HG02678 (cell line): ENCODE data around the gene RASGRP1.
A peak's percentile ranks its signal among the peaks of the same experiment; 100 is the strongest.

Source experiments
- ATAC-seq: cut with Tn5 transposase; IDR thresholded peaks from one replicate; pipeline ENCODE4 v1.9.1; 2021; ENCODE audit warnings: mild to moderate bottlenecking, moderate library complexity; ENCODE audit not compliant: unreplicated experiment

Gene RASGRP1

DNA sequence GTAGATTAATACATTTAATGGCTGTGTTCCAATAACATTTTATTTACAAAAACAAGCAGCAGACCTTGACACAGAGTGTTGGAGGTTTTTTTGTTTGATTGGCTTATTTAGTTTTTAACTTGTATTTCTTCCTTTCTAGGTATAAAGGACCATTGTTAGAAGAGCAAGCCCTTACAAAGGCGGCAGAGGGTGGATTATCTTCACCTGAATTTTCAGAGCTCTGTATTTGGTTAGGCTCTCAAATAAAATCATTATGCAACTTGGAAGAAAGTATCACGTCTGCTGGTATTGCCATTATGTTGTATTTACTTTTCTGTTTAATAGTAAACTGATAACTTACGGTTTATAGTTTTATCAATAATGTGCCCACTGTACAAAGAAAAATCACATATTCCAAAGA, 100.7 kb downstream of the RASGRP1 start:
- ATAC-seq, result no peak

DNA sequence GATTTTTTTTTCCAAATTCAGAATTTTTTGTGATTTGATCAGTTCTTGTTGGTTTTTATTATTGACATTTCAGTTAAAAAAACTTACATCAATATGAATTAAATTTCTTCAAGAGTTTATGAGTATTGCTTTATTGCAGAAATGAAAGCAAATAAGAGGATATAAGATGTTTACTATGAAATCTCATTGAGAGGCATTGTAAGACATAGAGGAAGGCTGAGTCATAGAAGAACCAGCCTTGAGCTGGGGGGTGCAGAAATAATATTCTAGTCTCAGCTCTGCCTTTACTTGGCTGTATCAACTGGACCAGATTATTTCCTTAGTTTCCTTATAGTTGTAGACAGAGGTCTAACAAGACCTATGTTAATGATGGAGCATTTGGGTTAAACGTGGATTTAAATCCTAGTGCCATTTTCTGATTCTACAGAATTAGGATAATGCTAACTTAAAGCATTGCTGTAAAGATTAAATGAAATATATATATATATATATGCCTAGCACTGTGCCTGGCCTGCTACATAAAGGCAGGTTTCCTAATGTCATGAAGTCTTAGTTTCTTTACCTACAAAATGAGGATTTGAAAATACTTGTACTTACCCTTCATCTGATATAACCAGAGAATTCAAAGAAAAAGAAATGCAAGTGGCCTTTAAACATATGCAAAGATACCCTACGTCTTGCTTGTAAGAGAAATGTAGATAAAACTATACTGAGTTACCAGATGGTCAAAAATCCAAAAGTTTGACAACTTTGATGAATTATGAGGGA, 103.4 kb downstream of the RASGRP1 start:
- ATAC-seq, result peak; percentile 76

DNA sequence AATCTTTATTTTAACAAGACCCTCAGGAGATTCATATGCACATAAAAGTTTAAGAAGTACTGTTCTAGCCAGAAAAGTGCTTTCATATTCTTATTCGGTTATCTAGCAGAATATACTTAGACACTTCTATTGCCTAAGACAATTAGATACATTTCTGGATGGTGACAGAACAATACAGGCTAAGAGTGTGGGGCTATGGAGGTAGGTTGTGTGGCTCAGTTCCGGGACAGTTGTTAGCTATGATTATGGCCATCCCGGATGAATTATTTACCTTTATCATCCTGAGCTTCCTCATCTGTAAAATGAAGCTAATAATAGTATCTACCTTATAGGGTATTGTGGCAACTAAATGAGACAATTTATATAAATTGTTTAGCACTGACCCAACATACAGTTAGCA, 104.1 kb downstream of the RASGRP1 start:
- ATAC-seq, result no peak

- no peak for ATAC-seq
These were observed 105.1 kb downstream of the RASGRP1 start for GRCh38 chr15:38459480-38459879.

GRCh38 chr15:38458646-38459045, 106.0 kb downstream of the RASGRP1 start:
- no peak for ATAC-seq

- no peak for ATAC-seq
These were observed 109.5 kb downstream of the RASGRP1 start for GRCh38 chr15:38455092-38455491.

DNA sequence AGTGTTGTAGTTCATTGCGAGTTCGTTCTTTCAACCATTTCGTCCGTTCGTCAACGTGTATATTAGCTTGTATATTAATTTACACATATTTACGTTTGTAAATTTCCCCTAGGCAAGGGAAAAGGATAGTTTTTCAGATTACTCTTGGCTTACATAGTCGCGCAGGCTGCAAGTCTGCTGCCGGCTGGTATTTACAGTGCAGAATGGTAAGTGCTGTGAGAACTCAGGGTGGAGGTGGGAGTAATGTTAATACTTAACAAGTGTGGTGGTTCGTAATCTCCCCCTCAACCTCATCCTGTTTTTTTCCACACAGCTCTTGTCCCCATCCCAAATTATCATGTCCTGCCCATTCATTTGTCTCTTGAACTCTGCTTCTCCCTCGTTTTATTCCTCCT, 109.9 kb downstream of the RASGRP1 start:
- peak; percentile 9 for ATAC-seq

DNA sequence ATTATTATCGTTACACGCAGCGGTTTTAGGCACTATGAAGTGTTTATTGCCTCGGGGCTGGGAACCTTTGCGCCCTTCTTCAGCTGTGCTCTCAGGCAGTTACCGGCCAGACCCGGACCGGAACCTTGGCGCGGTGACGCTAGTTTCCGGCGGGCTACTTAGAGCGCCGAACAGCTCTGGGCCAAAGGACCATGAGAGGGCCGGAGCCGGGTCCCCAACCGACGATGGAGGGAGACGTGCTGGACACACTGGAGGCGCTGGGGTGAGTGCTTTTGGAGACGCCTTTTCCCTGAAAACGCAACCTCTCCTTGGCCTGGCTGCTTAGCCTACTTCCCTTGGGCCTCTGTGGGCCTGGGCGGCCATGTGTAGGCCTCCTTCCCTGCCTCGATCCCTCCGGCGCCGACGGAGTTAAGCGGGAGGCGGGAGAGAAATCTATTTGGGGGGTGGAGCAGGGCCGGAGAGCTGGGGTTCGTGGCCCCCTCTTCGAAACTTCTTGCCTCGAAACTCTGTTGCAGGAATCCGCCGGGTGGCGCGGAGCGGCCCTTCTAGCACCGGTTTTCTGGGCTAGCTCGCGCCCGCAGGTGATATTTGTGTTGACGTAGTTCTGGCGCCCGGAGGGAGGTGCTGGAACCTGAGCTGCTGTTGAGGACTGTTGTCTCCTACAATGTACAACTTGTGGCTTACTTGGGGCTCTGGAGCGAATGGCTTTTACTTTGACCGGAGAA, 110.5 kb downstream of the RASGRP1 start, which contains the start of gene FAM98B:
FAM98B (plus strand) TSS at position 157 of the 725 bp plus-strand sequence; CDS start at position 192, 35 bp downstream.
- ATAC-seq, result peak; percentile 90

- no peak for ATAC-seq
These were observed 123.5 kb downstream of the RASGRP1 start for GRCh38 chr15:38441130-38441519.

DNA sequence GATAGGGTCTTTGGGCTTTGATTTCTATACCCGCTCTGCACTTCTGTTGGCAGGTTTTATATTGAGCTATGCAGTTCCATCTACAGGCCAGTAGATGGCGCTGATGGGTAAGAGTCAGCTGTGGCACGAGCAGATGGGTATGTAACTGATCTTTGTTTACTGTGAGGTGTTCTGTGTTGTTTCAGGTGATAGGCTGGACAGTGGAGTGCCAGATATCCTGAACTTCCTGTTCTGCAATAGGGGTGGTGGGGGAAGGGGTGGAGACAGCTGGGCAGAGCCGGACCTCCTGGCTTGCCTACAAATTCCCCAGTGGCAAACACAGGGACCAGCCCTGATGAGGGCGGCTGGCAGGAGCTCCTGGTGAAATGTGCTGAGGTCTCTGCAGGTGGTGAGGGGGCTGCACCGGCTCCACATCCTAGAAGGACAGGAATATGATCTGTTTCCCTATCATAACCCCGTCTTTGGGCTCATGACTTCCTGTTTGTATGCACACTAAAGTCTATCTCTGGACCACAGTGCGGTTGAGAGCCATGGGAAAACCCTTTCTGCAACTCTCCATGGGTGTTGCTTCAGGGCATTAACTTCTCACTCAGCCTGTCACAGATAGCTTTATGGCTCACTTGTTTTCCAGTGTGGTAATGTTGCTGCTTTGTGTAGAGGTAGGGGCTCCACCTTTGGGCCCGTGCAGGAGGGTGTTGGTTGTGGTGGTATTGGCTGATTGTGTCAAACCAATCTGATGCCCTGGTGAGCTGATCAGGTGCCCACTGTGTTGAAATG, 124.1 kb downstream of the RASGRP1 start:
- ATAC-seq, result peak; percentile 83
